GM12878 (cell line): ENCODE data around the gene OLIG2. TPM values are rescaled to one million over a fixed set of nuclear protein-coding genes. Genes with fewer than 3 reads are reported as not detected.

ENCODE experiments used
- ASH2L ChIP-seq: fragments of 300-600, 200-600 bp; sonication (generic); IDR thresholded peaks from 2 replicates; pipeline ENCODE4 v1.6.1; 2017; ENCODE audit warnings: low read depth, mild to moderate bottlenecking, borderline replicate concordance
- CBX3 ChIP-seq: fragments of 200-600 bp; sonication (generic); IDR thresholded peaks from 2 replicates; pipeline ENCODE4 v1.6.1; 2016; ENCODE audit warnings: low read depth, borderline replicate concordance
- FOXM1 ChIP-seq: IDR thresholded peaks from 2 replicates; pipeline ENCODE4 v1.6.1; 2012; ENCODE audit warnings: low read depth, mild to moderate bottlenecking, inconsistent platforms, low read length, moderate library complexity
- MEF2B ChIP-seq: fragments of 450-650 bp; IDR thresholded peaks from 2 replicates; pipeline ENCODE4 v1.6.1; 2018; ENCODE audit warnings: mild to moderate bottlenecking, moderate library complexity; ENCODE audit not compliant: partially characterized antibody, poor library complexity, severe bottlenecking
- ZNF207 ChIP-seq: fragments of 450-650 bp; IDR thresholded peaks from 2 replicates; pipeline ENCODE4 v1.6.1; 2014; ENCODE audit warnings: antibody characterized with exemption, mild to moderate bottlenecking, borderline replicate concordance
- ZNF687 ChIP-seq: fragments of 450-650 bp; IDR thresholded peaks from 2 replicates; pipeline ENCODE4 v1.6.1; 2017; ENCODE audit warnings: mild to moderate bottlenecking, moderate library complexity
- ZZZ3 ChIP-seq: IDR thresholded peaks from 2 replicates; pipeline ENCODE4 v1.6.1; 2011; ENCODE audit warnings: low read depth; ENCODE audit not compliant: control insufficient read depth, insufficient read length
- polyA plus RNA-seq, 11 experiments: library from polyadenylated mRNA; depleted of rRNA in 4 of 11; unstranded in 6 of 11; stranded (reverse) in 5 of 11; fragments of >200 nt; fragmentation: Nextera tagmentation in 4 of 11; fragmentation: Illumina TruSeq in 1 of 11; extraction: Ambion mirVana in 4 of 11; extraction: Trizol in 1 of 11; gene quantifications; 1 replicate in 1 of 11; 2 replicates in 10 of 11; pipeline versions ENCODE4 v1.2.1 to v1.2.3, GENCODE V29; 2011 to 2016; ENCODE audit warnings: inconsistent platforms in 2 of 11, missing spikeins in 2 of 11, low read depth in 1 of 11
- total RNA-seq, 4 experiments: library from RNA; depleted of rRNA in 3 of 4; stranded (reverse); fragments of >200 nt in 3 of 4; fragmentation: Illumina TruSeq in 1 of 4; extraction: Trizol in 1 of 4; gene quantifications; 2 replicates each; pipeline versions ENCODE4 v1.2.1 to v1.2.3, GENCODE V29; 2013 to 2021
- TF ChIP-seq, protein P1 (sequence below): fragments of 450-650 bp; IDR thresholded peaks from 2 replicates; pipeline ENCODE4 v1.6.1; 2016; ENCODE audit warnings: mild to moderate bottlenecking

Gene OLIG2
- total and polyA plus RNA-seq, 10 of the 15 experiments (the other 5 are each of a cell fraction or from before 2014, with no cell fraction given) = not detected

DNA sequence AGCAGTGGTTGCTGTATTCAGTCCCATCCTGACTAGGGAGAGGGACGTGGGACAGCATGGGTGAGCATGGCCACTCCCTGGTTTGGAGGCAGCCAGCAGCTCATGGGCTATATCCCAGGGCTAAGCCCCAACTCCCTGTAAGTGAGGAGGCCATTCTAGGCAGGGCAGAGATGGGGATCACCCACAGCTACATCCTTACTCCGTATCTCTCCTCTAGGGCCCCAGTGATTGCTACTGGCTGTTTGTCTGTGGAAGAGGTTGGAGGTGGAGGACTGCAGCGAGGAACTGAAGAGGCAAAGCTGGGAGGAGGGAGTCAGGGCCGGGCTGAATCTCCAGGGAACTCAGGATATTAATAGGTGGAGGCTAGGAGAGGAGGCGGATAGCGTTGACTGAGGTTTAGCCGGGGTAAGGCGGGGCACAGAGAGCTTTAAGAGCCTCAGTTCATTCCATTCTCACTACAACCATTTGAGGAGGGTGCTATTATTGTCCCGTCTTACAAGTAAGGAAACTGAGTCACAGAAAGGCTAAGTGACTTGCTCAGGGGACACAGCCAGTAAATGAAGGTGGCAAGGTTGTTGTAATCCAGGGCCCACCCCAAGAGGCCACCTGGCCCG lies 6.8 kb downstream of the OLIG2 start (continued):
- TF ChIP-seq ZNF687 (no peak), MEF2B (no peak), CBX3 (no peak), ZZZ3 (no peak), ZNF207 (no peak), ASH2L (no peak), FOXM1 (no peak)
- TF ChIP-seq, protein P1, sequence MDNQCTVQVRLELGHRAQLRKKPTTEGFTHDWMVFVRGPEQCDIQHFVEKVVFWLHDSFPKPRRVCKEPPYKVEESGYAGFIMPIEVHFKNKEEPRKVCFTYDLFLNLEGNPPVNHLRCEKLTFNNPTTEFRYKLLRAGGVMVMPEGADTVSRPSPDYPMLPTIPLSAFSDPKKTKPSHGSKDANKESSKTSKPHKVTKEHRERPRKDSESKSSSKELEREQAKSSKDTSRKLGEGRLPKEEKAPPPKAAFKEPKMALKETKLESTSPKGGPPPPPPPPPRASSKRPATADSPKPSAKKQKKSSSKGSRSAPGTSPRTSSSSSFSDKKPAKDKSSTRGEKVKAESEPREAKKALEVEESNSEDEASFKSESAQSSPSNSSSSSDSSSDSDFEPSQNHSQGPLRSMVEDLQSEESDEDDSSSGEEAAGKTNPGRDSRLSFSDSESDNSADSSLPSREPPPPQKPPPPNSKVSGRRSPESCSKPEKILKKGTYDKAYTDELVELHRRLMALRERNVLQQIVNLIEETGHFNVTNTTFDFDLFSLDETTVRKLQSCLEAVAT = no peak
- TF ChIP-seq, all 136 proteins: peak for 0
